ENCODE measurements around the gene LRRC1.
"Not testable (repeated sequence)": the region's sequence is repeated elsewhere in the genome, so short reads cannot be mapped to it uniquely, and the experiment has no call there.

The LRRC1 gene

DNA sequence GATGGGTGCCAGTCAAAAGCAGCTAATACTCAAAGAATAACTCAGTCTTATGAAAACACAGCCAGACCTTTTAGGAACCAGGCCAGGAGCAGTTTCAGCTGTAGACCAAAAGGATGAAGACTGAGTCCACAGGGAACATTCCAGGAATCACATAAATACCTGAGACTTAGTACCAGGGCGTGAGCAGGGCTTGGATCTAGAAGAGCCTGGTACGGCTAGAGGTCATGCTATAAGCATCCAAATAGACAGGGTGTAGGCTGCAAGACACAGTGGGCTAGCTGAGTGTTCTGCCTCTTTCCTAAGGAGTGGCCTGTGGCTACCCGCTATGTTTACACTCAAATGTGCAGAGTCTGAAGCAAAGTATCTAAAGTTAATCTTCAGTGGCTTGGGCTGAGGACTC is 29.5 kb upstream of the LRRC1 start:
- no peak overlapping the region for H3K9ac ChIP-seq
- no peaks in the 10 kb centered on the region for H3K4me1 ChIP-seq
- H3K4me2 ChIP-seq = no peak overlapping the region
- H3K27me3 ChIP-seq = no peaks in the 10 kb centered on the region
- TF ChIP-seq Cebpa-rat (IDR thresholded peaks at IDR 0.05) = no peak
- H3K27ac ChIP-seq = no peak overlapping the region
- H4K20me1 ChIP-seq = no peaks in the 10 kb centered on the region
- H3K9me3 ChIP-seq = no peaks in the 10 kb centered on the region
- H3K36me3 ChIP-seq = no peaks in the 10 kb centered on the region
- H3K4me3 ChIP-seq = no peak overlapping the region

DNA sequence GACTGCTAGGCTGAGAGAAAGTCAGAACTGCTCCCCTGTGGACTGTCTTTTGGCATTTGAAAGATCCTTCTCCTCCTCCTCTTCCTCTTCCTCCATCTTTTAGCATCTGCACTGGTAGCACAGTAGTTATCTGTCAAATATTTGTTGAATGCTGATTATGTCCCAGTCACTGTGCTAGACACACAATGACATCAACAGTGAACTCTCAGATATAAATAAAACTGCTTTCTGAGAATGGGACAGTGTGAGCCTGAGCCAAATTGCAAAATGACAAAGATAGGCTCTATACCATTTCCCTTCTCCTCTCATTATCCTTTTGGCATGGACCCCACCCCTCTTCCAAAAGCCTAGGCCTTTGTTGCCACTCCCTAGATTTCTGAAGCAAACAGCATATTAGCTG is 27.9 kb upstream of the LRRC1 start:
- no peak for TF ChIP-seq Cebpa-rat (IDR thresholded peaks at IDR 0.05)
- H3K9ac ChIP-seq = no peak overlapping the region
- no peak overlapping the region for H3K4me2 ChIP-seq

DNA sequence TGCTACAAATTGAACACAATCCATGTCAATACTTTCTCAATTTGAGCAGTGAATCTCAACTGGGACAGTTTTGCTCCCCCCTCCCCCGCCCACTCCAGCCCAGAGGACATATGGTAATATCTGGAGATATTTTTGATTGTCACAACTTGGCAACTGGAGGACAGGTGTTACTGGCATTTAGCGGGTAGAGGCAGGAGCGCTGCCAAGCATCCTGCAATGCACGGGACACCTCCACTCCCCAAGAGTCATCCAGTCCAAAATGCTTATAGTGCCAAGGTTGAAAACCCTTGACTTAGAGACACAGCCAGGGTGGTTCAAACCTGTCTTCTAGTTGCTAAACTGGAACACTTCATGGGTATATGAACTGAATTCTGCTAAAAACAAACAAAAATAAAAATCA is 26.9 kb upstream of the LRRC1 start:
- Histone ChIP-seq H3K9ac (no peak overlapping the region), H3K36me3 (no peaks in the 10 kb centered on the region)
- no peak for TF ChIP-seq Cebpa-rat (IDR thresholded peaks at IDR 0.05)

More for the DNA sequence above, 27.9 kb upstream of the LRRC1 start:
- no peaks in the 10 kb centered on the region for H3K9me3 ChIP-seq
- H3K4me3 ChIP-seq = no peak overlapping the region
- H3K27me3 ChIP-seq = no peaks in the 10 kb centered on the region
- H3K36me3 ChIP-seq = no peaks in the 10 kb centered on the region
- H3K4me1 ChIP-seq = no peaks in the 10 kb centered on the region
- no peak overlapping the region for H3K27ac ChIP-seq
- H4K20me1 ChIP-seq = no peaks in the 10 kb centered on the region

GRCh38 chr6:53768636-53769035 is 26.2 kb upstream of the LRRC1 start:
- Histone ChIP-seq H4K20me1 (no peaks in the 10 kb centered on the region), H3K9ac (no peak overlapping the region), H3K36me3 (no peaks in the 10 kb centered on the region), H3K4me1 (no peaks in the 10 kb centered on the region), H3K27me3 (no peaks in the 10 kb centered on the region), H3K27ac (no peak overlapping the region), H3K4me2 (no peak overlapping the region), H3K9me3 (no peaks in the 10 kb centered on the region), H3K4me3 (no peak overlapping the region)
- no peak for TF ChIP-seq Cebpa-rat (IDR thresholded peaks at IDR 0.05)

More for the DNA sequence above, 26.9 kb upstream of the LRRC1 start:
- Histone ChIP-seq H3K9me3 (no peaks in the 10 kb centered on the region), H3K4me3 (no peak overlapping the region), H3K4me1 (no peaks in the 10 kb centered on the region), H4K20me1 (no peaks in the 10 kb centered on the region), H3K27me3 (no peaks in the 10 kb centered on the region), H3K27ac (no peak overlapping the region), H3K4me2 (no peak overlapping the region)

GRCh38 chr6:53770780-53771249 is 24.0 kb upstream of the LRRC1 start:
- no peak overlapping the region for H3K4me3 ChIP-seq
- no peak overlapping the region for H3K9ac ChIP-seq
- H3K27me3 ChIP-seq = no peaks in the 10 kb centered on the region
- H3K36me3 ChIP-seq = no peaks in the 10 kb centered on the region
- no peak overlapping the region for H3K4me2 ChIP-seq
- H3K9me3 ChIP-seq = peaks cover 11% of the 10 kb centered on the region
- no peaks in the 10 kb centered on the region for H4K20me1 ChIP-seq
- TF ChIP-seq Cebpa-rat (IDR thresholded peaks at IDR 0.05) = no peak
- no peak overlapping the region for H3K27ac ChIP-seq
- H3K4me1 ChIP-seq = no peaks in the 10 kb centered on the region

DNA sequence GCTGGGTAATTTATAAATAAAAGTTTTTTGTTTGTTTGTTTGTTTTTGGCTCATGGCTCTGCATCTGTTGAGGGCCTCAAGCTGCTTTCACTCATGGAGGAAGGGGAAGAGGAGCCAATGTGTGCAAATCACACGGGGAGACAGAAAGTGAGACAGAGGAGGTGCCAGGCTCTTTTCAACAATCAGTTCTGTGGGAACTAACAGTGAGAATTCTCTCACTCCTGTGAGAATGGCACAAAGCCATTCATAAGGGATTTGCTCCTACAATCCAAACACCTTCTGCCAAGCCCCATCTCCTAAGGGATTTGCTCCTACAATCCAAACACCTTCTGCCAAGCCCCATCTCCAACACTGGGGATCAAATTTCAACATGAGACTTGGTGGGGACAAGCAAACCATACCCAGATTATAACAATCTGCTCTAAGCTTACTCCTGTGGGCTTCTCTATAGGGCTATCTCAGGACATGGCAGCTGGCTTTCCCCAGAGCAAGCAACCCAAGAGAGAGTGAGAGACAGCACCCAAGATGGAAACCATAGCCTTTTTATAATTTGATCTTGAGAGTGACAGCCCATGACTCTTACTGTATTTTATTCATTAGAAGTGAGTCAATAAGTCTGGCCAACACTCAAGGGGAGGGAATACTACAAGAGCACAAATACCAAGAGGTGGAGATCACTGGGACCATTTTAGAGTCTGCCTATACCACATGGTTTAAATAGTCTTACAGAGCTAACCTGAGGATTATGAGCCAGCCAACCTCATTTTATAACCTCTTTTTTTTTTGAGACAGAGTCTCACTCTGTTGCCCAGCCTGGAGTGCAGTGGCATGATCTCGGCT is 22.8 kb upstream of the LRRC1 start:
- no peaks in the 10 kb centered on the region for H3K4me1 ChIP-seq
- no peak for TF ChIP-seq Cebpa-rat (IDR thresholded peaks at IDR 0.05)
- H3K9ac ChIP-seq = no peak overlapping the region
- peaks cover 11% of the 10 kb centered on the region for H3K9me3 ChIP-seq
- H3K36me3 ChIP-seq = no peaks in the 10 kb centered on the region
- no peak overlapping the region for H3K4me3 ChIP-seq
- H3K27me3 ChIP-seq = no peaks in the 10 kb centered on the region
- no peaks in the 10 kb centered on the region for H4K20me1 ChIP-seq
- no peak overlapping the region for H3K4me2 ChIP-seq
- H3K27ac ChIP-seq = no peak overlapping the region

DNA sequence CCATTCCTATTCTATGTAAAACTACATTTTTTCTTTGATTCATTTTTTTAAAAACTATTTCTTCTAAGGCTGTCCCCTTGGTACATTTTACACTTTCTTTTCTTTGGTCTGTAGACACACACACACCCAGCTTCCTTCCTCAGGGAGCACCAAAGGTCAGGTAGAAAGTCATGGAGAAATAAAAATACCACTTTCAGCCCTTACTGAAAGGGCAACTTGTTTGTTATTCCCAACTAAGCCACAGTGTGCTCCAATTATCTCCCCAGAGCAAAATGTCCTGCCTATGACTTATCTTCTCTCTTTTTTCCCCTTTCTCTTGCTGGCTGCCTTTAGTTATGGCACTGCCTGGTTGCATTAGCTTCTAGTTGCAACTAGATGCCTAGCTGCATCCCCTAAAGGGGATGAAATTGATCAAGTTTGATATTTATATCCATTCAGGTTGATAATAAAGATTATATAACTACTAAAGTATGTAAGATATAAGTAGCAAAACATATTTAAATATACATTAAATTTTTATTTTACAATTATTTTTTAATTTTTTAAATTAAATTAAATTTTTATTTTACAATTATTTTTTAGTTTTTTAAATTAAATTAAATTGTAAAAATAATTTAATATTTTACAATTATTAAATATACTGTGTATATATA is 21.6 kb upstream of the LRRC1 start:
- no peak for TF ChIP-seq Cebpa-rat (IDR thresholded peaks at IDR 0.05)
- H3K4me2 ChIP-seq = no peak overlapping the region

GRCh38 chr6:53776152-53776551 is 18.7 kb upstream of the LRRC1 start:
- not testable (repeated sequence) for H3K4me1 ChIP-seq, H3K36me3 ChIP-seq, H3K9ac ChIP-seq, H3K4me2 ChIP-seq, H3K27me3 ChIP-seq, H4K20me1 ChIP-seq, H3K4me3 ChIP-seq, H3K27ac ChIP-seq
- H3K9me3 ChIP-seq = peaks cover 18% of the 10 kb centered on the region

More for the DNA sequence above, 21.6 kb upstream of the LRRC1 start:
- Histone ChIP-seq H3K27ac (no peak overlapping the region), H3K27me3 (no peaks in the 10 kb centered on the region), H3K9me3 (peaks cover 11% of the 10 kb centered on the region), H4K20me1 (no peaks in the 10 kb centered on the region), H3K9ac (no peak overlapping the region), H3K36me3 (no peaks in the 10 kb centered on the region), H3K4me1 (no peaks in the 10 kb centered on the region), H3K4me3 (no peak overlapping the region)

GRCh38 chr6:53784991-53785390 is 9.8 kb upstream of the LRRC1 start:
- not testable (repeated sequence) for H3K4me1 ChIP-seq, H3K4me3 ChIP-seq, H3K27me3 ChIP-seq, H3K4me2 ChIP-seq, H3K36me3 ChIP-seq, H4K20me1 ChIP-seq, H3K27ac ChIP-seq, H3K9ac ChIP-seq
- H3K9me3 ChIP-seq = peaks cover 21% of the 10 kb centered on the region

DNA sequence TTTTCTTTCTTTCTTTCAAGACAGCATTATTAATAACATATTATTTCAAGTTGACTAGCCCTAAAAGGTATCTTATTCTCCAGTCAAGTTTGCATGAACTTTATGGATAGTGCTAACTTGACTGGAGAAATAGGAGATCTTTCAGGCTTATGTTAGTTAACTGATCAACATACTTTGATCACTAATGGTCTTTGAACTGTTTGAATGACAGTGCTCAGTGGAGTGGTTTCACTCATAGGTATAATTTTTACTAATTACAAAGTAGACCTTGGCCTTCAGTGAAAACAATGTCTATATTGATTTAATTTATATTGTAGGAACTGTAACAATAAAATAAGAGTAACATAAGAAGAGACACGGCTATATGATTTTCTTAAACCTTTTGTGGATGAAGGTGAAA is 8.0 kb upstream of the LRRC1 start:
- Histone ChIP-seq H3K4me2 (no peak overlapping the region), H3K4me1 (no peaks in the 10 kb centered on the region), H4K20me1 (no peaks in the 10 kb centered on the region), H3K9me3 (peaks cover 27% of the 10 kb centered on the region; the same call in 1 of the 2 replicates), H3K27ac (no peak overlapping the region), H3K9ac (no peak overlapping the region), H3K27me3 (no peaks in the 10 kb centered on the region), H3K4me3 (no peak overlapping the region), H3K36me3 (no peaks in the 10 kb centered on the region)
- TF ChIP-seq Cebpa-rat (IDR thresholded peaks at IDR 0.05) = no peak
